HG02884 (cell line): ENCODE measurements around the gene COPE.
"Not testable (repeated sequence)": the region's sequence is repeated elsewhere in the genome, so short reads cannot be mapped to it uniquely, and the experiment has no call there.

Experiments used
- ATAC-seq: cut with Tn5 transposase; IDR thresholded peaks from one replicate; pipeline ENCODE4 v1.9.1; 2021; ENCODE audit warnings: mild to moderate bottlenecking, moderate library complexity; ENCODE audit not compliant: unreplicated experiment

COPE gene

GRCh38 chr19:18919086-18919899, at the start of gene COPE, which contains the start of gene DDX49:
COPE (minus strand) TSS chr19:18919387; CDS start chr19:18919348, 39 bp downstream.
DDX49 (plus strand) TSS chr19:18919715; CDS start chr19:18919742, 27 bp downstream.
- ATAC-seq = peak; percentile 91

GRCh38 chr19:18967358-18968146, 48.4 kb upstream of the COPE start:
- ATAC-seq = no peak

- ATAC-seq = no peak
Measured at GRCh38 chr19:18966307-18966706, 47.1 kb upstream of the COPE start.

- no peak for ATAC-seq
Measured at GRCh38 chr19:18964121-18964520, 44.9 kb upstream of the COPE start.

GRCh38 chr19:18961767-18962620, 42.8 kb upstream of the COPE start:
- ATAC-seq = no peak

GRCh38 chr19:18960370-18960769, 41.2 kb upstream of the COPE start:
- no peak for ATAC-seq

- ATAC-seq = no peak
Measured at GRCh38 chr19:18955042-18955441, 35.9 kb upstream of the COPE start.

GRCh38 chr19:18954094-18954493, 34.9 kb upstream of the COPE start:
- ATAC-seq = no peak

- not testable (repeated sequence) for ATAC-seq
Measured at GRCh38 chr19:18952364-18953003, 33.3 kb upstream of the COPE start.

- ATAC-seq = no peak
Measured at GRCh38 chr19:18951721-18952281, 32.6 kb upstream of the COPE start.

GRCh38 chr19:18949858-18950257, 30.7 kb upstream of the COPE start:
- ATAC-seq = no peak

GRCh38 chr19:18948976-18949356, 29.8 kb upstream of the COPE start:
- no peak for ATAC-seq

GRCh38 chr19:18948075-18948975, 29.1 kb upstream of the COPE start:
- no peak for ATAC-seq

- no peak for ATAC-seq
Measured at GRCh38 chr19:18946918-18947317, 27.7 kb upstream of the COPE start.

GRCh38 chr19:18946335-18946734, 27.1 kb upstream of the COPE start:
- no peak for ATAC-seq

- no peak for ATAC-seq
Measured at GRCh38 chr19:18945297-18945696, 26.1 kb upstream of the COPE start.

- ATAC-seq = no peak
Measured at GRCh38 chr19:18943465-18943864, 24.3 kb upstream of the COPE start.

- no peak for ATAC-seq
Measured at GRCh38 chr19:18942692-18943091, 23.5 kb upstream of the COPE start.

- no peak for ATAC-seq
Measured at GRCh38 chr19:18941628-18942354, 22.6 kb upstream of the COPE start.
